Activated CD4-positive, CD25-positive, alpha-beta regulatory T cell treated with anti-CD3 and anti-CD28 coated beads, Interleukin-2, amount 50 U/mL, for 72 hours (primary cell): Measurements from ENCODE around the gene UBD.

Source experiments
- DNase-seq: peaks from one replicate; pipeline ENCODE4 v3.0.0; 2021

UBD gene

DNA sequence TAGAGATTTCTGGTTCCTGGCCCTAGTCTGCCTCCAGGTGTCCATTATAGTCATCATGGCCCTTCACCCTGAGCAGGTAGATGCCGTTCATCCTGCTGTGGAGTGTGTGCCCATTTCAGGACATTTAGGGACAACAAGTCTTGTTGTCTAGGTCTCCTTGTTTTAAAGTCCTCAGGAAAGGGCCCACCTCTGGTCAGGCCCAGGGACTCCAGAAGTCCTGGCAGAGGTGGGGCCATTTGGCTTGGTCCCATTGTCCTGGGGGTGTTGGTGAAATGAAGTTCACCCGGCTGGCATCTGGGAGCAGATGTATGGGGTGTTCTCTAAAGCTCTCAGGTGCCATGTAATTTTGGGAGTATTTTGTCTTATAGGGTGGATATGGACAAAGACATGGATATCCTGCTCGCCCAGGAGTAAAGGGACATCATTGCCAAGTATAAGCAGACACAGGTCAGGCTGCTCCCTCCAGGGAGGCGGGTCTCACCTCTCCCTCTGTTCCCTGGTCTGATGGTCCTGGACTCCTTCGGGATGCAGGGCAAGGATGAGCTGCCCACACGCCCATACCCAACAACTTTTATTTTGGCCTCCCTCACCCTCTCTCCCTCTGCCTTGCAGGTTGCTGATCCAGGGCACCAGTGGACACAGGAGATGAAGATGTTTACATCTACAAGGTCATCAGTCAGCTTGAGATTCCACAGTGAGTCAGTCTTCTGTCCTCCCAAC, 40.1 kb downstream of the UBD start:
- DNase-seq = no peak

DNA sequence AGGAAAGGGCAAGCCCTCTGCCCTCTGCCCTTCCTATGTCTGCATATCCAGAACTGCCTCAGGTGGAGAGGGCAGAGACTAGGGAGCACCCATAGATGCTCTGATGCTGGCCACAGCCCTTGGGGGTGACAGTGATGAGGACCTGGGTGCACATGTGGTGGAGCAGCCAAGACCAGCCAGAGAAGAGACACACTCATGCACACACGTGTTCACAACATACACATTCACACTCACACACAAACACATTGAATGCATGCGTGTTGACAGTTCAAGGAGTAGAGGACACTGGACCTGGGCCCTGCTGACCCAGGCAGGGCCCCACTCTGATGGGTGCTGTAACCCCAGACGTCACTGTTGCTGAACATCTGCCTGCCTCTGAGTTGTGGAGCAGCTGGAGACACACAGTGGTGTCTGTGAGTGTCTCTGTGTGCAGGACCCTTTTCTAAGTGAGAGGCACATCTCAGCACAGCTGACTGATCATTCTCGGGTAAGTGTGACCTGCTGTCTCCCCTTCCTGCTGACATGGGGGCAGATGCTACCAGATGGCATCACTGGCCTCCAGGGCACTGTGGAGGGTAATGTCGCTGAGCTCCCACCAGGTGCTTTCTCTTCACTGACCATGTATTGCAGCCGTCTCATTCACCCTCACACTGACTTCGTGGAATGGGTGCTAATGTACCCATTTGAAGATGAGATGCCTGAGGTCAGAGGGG, 41.6 kb downstream of the UBD start:
- DNase-seq = no peak

DNA sequence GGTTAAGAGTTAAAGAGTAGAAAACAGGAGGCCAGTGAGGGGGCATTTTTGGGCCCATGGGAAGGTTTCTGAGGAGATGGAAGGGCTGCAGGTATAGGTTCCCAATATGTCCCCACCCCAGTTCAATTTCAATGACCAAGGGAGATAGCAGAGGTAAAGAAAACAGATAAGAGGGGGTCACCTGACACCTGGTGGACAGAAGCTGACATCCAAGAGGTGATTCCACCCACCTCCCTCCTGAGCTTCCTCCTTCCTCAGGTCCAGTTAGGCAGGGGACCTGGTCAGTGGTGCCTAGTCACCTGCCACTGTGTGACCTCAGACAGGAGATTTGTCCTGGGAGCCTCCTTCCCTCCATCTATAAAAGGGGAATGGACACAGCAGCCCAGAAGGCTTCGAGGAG, 42.3 kb downstream of the UBD start:
- DNase-seq = no peak

DNA sequence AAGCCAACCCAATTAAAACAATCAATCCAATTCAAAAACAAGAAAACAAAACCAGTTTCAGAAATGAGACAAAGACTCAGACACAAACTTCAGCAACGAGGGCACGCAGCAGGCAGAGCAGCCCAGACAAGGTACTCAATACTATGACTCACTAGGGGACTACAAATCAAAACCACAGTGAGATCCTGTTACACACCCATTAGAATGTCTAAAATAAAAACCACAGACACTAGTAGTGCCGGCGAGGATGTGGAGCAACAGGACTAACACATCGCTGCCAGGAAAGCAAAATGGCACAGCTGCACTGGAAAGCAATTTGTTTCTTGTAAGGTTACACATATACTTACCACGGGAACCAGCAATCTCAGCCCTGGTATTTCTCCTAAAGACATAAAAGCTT, 43.4 kb downstream of the UBD start:
- DNase-seq = no peak

- no peak for DNase-seq
Measured at GRCh38 chr6:29510746-29511300, 48.7 kb downstream of the UBD start.

- DNase-seq = no peak
Measured at GRCh38 chr6:29510202-29510601, 49.3 kb downstream of the UBD start.

DNA sequence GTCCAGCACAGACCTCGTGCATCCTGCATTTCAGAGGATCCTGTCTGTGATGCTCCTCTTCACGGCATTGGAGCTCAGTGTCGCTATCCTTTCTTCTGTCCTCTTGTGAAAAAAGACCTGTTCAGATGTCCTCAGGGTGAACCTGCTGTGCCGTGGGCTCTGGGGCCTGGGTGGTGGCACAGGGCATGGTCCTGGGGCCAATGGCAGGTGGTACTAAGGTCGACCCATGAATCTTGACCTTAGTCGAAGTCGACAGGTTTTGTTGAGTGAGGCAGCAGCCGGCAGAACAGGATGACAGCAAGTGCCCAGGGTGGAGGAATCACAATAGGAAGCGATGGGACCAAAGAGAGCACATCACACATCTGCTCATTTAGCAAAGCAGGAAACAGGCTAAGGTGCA, 49.8 kb downstream of the UBD start:
- DNase-seq = no peak

- no peak for DNase-seq
Measured at GRCh38 chr6:29509239-29509638, 50.3 kb downstream of the UBD start.

DNA sequence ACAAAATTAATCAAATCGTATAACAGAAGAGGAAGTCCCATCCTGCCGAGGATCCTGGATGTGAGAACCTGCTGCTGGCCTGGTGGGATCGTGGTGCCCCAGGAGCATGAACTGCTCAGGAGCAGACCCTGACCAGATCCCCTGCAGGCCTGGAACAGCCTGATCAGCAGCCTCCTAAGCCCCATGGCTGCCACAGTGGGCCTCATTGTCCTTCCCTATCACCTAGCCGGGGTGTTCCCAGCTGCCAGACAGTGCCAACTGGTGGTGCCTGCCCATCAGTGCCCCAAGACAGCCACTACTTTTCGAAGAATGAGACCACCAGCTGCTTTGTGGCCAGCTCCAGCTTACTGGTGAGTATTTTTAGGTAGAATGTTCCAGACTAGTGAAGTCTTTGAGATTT, 52.2 kb downstream of the UBD start:
- DNase-seq = no peak

GRCh38 chr6:29506446-29507067, 53.0 kb downstream of the UBD start:
- no peak for DNase-seq

GRCh38 chr6:29505808-29506207, 53.7 kb downstream of the UBD start:
- no peak for DNase-seq
